Fibroblast of the conjunctiva (primary cell): ENCODE measurements around the gene TEX22.

ENCODE experiments used
- DNase-seq: peaks from one replicate; pipeline ENCODE4 v3.0.0-alpha.2; 2010; ENCODE audit warnings: low read depth

The TEX22 gene

GRCh38 chr14:105400016-105400415 lies 1.7 kb downstream of the TEX22 start:
- DNase-seq = no peak

GRCh38 chr14:105401699-105402098 lies 3.4 kb downstream of the TEX22 start:
- no peak for DNase-seq

GRCh38 chr14:105408592-105408991 lies 10.3 kb downstream of the TEX22 start:
- DNase-seq = no peak

GRCh38 chr14:105409364-105409763 lies 11.0 kb downstream of the TEX22 start:
- no peak for DNase-seq

GRCh38 chr14:105410642-105411016 lies 12.3 kb downstream of the TEX22 start:
- no peak for DNase-seq

- no peak for DNase-seq
Observed at GRCh38 chr14:105411017-105411941, 12.9 kb downstream of the TEX22 start.

GRCh38 chr14:105411985-105412770 lies 13.8 kb downstream of the TEX22 start:
- DNase-seq = no peak

GRCh38 chr14:105412771-105413543 lies 14.6 kb downstream of the TEX22 start:
- DNase-seq = no peak

GRCh38 chr14:105413544-105413886 lies 15.2 kb downstream of the TEX22 start:
- no peak for DNase-seq

- DNase-seq = peak; percentile 34
Observed at GRCh38 chr14:105414456-105415371, 16.4 kb downstream of the TEX22 start.

- no peak for DNase-seq
Observed at GRCh38 chr14:105415481-105416428, 17.4 kb downstream of the TEX22 start.

GRCh38 chr14:105416671-105417070 lies 18.3 kb downstream of the TEX22 start:
- DNase-seq = no peak

- DNase-seq = no peak
Observed at GRCh38 chr14:105417690-105418121, 19.4 kb downstream of the TEX22 start.

GRCh38 chr14:105418269-105419194 lies 20.2 kb downstream of the TEX22 start:
- DNase-seq = no peak

- no peak for DNase-seq
Observed at GRCh38 chr14:105419195-105420091, 21.1 kb downstream of the TEX22 start, which contains the start of gene MTA1. MTA1 (plus strand) TSS chr14:105419827; CDS start chr14:105420036, 209 bp downstream.

- DNase-seq = no peak
Observed at GRCh38 chr14:105420101-105420973, 22.0 kb downstream of the TEX22 start.
